ELF-1 (cell line): Measurements from ENCODE around the gene TSR3.

Experiments
- DNase-seq: peaks from one replicate; pipeline ENCODE4 v3.0.0-alpha.2; 2016; ENCODE audit warnings: low read depth, low spot score

The TSR3 gene

GRCh38 chr16:1325673-1326371 is 25.9 kb downstream of the TSR3 start:
- DNase-seq: no peak

GRCh38 chr16:1325261-1325660 is 26.4 kb downstream of the TSR3 start:
- DNase-seq: no peak

GRCh38 chr16:1324286-1324826 is 27.3 kb downstream of the TSR3 start:
- DNase-seq: no peak

GRCh38 chr16:1323296-1324239 is 28.1 kb downstream of the TSR3 start:
- DNase-seq: no peak

- no peak for DNase-seq
These were observed 29.3 kb downstream of the TSR3 start for GRCh38 chr16:1322407-1322806.

GRCh38 chr16:1320658-1321240 is 30.9 kb downstream of the TSR3 start:
- DNase-seq: no peak

GRCh38 chr16:1320097-1320496 is 31.6 kb downstream of the TSR3 start:
- no peak for DNase-seq

GRCh38 chr16:1319041-1319440 is 32.6 kb downstream of the TSR3 start:
- no peak for DNase-seq

GRCh38 chr16:1318268-1318545 is 33.5 kb downstream of the TSR3 start:
- no peak for DNase-seq

GRCh38 chr16:1317479-1318267 is 34.0 kb downstream of the TSR3 start:
- no peak for DNase-seq

- DNase-seq: no peak
These were observed 35.7 kb downstream of the TSR3 start for GRCh38 chr16:1316033-1316405.

- DNase-seq: no peak
These were observed 36.3 kb downstream of the TSR3 start for GRCh38 chr16:1315081-1316032.

- DNase-seq: no peak
These were observed 37.1 kb downstream of the TSR3 start for GRCh38 chr16:1314399-1315068.

GRCh38 chr16:1313721-1314369 is 37.8 kb downstream of the TSR3 start:
- DNase-seq: no peak

GRCh38 chr16:1312903-1313302 is 38.8 kb downstream of the TSR3 start:
- DNase-seq: no peak

- no peak for DNase-seq
These were observed 39.2 kb downstream of the TSR3 start for GRCh38 chr16:1312467-1312816.

- no peak for DNase-seq
These were observed 39.8 kb downstream of the TSR3 start for GRCh38 chr16:1311738-1312466.

- DNase-seq: no peak
These were observed 40.4 kb downstream of the TSR3 start for GRCh38 chr16:1311212-1311737.

GRCh38 chr16:1310832-1311200 is 40.9 kb downstream of the TSR3 start:
- no peak for DNase-seq
